ENCODE measurements around the gene ARMC7. TPM values are rescaled to one million over a fixed set of nuclear protein-coding genes. Genes with fewer than 3 reads are reported as not detected.
A peak's percentile ranks its signal among the peaks of the same experiment; 100 is the strongest.

ARMC7 gene
- total and polyA plus RNA-seq, 2 of the 13 experiments (the other 11 are each of a cell fraction or from before 2014, with no cell fraction given), result 3.9 to 4.2 TPM

DNA sequence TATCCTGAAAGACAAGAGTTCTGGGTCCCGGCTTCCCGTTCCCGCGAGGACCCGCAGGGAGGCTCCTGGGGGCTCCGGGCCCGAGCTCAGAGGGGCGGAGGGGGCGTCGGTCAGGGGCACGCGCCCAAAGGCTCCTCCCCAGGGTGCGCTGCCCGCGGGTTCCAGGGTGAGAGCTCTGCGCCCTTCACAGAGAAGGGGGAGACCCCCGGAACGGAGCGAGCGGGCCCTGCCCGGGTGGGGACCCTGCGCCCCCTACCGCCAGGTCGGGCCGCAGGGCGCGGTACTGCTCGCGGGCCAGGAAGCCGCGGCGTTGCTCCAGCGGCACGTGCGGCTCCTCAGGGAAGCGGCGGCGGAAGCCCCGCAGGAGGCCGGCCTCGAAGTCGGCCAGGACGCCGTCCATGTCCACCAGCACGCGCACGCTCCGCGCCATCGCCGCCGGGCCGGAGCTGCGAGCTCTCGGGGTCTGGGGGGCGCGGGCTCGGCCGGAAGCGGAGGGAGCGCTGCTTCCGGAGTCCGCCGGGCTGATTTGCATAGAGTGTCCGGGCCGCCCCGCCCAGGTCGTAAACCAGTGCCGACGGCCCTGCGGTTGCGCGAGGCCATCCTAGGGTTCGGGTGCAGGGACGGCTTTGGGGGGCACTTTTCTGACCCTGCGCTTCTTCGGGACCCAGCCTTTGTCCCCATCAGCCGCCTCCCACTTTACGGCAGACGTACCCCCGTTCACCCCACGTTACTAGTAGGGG is 21.7 kb downstream of the ARMC7 start, which contains the start of gene NT5C (continued):
- no peak; the same call in 1 of the 2 replicates for TF ChIP-seq ZNF263 (CRISPR knock-in tag; IDR thresholded peaks at IDR 0.05)
- TF ChIP-seq ZFX (CRISPR knock-in tag; IDR thresholded peaks at IDR 0.05; ENCODE audit: low read depth), result peak; percentile 95
- peak; percentile 98 for TF ChIP-seq DNMT1 (CRISPR knock-in tag; IDR thresholded peaks at IDR 0.05)
- 0 out of 2 replicates have a peak, but pooled peaks have one; percentile 65 for TF ChIP-seq SMAD1 (CRISPR knock-in tag; IDR thresholded peaks at IDR 0.05; ENCODE audit: borderline replicate concordance, low read depth)
- TF ChIP-seq, protein P1, sequence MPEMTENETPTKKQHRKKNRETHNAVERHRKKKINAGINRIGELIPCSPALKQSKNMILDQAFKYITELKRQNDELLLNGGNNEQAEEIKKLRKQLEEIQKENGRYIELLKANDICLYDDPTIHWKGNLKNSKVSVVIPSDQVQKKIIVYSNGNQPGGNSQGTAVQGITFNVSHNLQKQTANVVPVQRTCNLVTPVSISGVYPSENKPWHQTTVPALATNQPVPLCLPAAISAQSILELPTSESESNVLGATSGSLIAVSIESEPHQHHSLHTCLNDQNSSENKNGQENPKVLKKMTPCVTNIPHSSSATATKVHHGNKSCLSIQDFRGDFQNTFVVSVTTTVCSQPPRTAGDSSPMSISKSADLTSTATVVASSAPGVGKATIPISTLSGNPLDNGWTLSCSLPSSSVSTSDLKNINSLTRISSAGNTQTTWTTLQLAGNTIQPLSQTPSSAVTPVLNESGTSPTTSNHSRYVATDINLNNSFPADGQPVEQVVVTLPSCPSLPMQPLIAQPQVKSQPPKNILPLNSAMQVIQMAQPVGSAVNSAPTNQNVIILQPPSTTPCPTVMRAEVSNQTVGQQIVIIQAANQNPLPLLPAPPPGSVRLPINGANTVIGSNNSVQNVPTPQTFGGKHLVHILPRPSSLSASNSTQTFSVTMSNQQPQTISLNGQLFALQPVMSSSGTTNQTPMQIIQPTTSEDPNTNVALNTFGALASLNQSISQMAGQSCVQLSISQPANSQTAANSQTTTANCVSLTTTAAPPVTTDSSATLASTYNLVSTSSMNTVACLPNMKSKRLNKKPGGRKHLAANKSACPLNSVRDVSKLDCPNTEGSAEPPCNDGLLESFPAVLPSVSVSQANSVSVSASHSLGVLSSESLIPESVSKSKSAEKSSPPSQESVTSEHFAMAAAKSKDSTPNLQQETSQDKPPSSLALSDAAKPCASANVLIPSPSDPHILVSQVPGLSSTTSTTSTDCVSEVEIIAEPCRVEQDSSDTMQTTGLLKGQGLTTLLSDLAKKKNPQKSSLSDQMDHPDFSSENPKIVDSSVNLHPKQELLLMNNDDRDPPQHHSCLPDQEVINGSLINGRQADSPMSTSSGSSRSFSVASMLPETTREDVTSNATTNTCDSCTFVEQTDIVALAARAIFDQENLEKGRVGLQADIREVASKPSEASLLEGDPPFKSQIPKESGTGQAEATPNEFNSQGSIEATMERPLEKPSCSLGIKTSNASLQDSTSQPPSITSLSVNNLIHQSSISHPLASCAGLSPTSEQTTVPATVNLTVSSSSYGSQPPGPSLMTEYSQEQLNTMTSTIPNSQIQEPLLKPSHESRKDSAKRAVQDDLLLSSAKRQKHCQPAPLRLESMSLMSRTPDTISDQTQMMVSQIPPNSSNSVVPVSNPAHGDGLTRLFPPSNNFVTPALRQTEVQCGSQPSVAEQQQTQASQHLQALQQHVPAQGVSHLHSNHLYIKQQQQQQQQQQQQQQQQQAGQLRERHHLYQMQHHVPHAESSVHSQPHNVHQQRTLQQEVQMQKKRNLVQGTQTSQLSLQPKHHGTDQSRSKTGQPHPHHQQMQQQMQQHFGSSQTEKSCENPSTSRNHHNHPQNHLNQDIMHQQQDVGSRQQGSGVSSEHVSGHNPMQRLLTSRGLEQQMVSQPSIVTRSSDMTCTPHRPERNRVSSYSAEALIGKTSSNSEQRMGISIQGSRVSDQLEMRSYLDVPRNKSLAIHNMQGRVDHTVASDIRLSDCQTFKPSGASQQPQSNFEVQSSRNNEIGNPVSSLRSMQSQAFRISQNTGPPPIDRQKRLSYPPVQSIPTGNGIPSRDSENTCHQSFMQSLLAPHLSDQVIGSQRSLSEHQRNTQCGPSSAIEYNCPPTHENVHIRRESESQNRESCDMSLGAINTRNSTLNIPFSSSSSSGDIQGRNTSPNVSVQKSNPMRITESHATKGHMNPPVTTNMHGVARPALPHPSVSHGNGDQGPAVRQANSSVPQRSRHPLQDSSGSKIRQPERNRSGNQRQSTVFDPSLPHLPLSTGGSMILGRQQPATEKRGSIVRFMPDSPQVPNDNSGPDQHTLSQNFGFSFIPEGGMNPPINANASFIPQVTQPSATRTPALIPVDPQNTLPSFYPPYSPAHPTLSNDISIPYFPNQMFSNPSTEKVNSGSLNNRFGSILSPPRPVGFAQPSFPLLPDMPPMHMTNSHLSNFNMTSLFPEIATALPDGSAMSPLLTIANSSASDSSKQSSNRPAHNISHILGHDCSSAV (CRISPR knock-in tag; IDR thresholded peaks at IDR 0.05; ENCODE audit: borderline replicate concordance), result peak; percentile 95
- no peak for TF ChIP-seq CENPX (CRISPR knock-in tag; IDR thresholded peaks at IDR 0.05)
- no peak for TF ChIP-seq LCORL (IDR thresholded peaks at IDR 0.05)
- 0 out of 2 replicates have a peak, but pooled peaks have one; percentile 3 for TF ChIP-seq LCORL (CRISPR knock-in tag; IDR thresholded peaks at IDR 0.05)
- no peak for TF ChIP-seq FOSL1 (CRISPR knock-in tag; IDR thresholded peaks at IDR 0.05; ENCODE audit: borderline replicate concordance)
- peak; percentile 53; the same call in 1 of the 2 replicates for TF ChIP-seq HDAC1 (CRISPR knock-in tag; IDR thresholded peaks at IDR 0.05)
- no peak; the same call in 1 of the 2 replicates for TF ChIP-seq NCOA2 (CRISPR knock-in tag; IDR thresholded peaks at IDR 0.05)
- TF ChIP-seq ZBTB7A (CRISPR knock-in tag; IDR thresholded peaks at IDR 0.05), result peak; percentile 82
- peak; percentile 91 for TF ChIP-seq ZNF253 (CRISPR knock-in tag; IDR thresholded peaks at IDR 0.05; ENCODE audit: borderline replicate concordance)
- TF ChIP-seq THYN1 (CRISPR knock-in tag; IDR thresholded peaks at IDR 0.05; ENCODE audit: borderline replicate concordance, low read depth), result no peak
- TF ChIP-seq DPF2 (CRISPR knock-in tag; IDR thresholded peaks at IDR 0.05; ENCODE audit: borderline replicate concordance, low read depth), result no peak
- TF ChIP-seq ZNF274 (CRISPR knock-in tag; IDR thresholded peaks at IDR 0.05), result peak; percentile 80; the same call in 1 of the 2 replicates
- no peak; the same call in 1 of the 2 replicates for TF ChIP-seq HOXA9 (CRISPR knock-in tag; IDR thresholded peaks at IDR 0.05; ENCODE audit: borderline replicate concordance)
- TF ChIP-seq, protein P2, sequence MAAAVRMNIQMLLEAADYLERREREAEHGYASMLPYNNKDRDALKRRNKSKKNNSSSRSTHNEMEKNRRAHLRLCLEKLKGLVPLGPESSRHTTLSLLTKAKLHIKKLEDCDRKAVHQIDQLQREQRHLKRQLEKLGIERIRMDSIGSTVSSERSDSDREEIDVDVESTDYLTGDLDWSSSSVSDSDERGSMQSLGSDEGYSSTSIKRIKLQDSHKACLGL (CRISPR knock-in tag; IDR thresholded peaks at IDR 0.05), result peak; percentile 68
- peak; percentile 85 for TF ChIP-seq HOXA3 (CRISPR knock-in tag; IDR thresholded peaks at IDR 0.05)
- peak; percentile 75; the same call in 1 of the 2 replicates for TF ChIP-seq CHD2 (IDR thresholded peaks at IDR 0.05; ENCODE audit: low read depth, low read length)
